ENCODE data around the gene AGMAT.

The AGMAT gene

GRCh38 chr1:15522551-15522950 is 62.3 kb downstream of the AGMAT start:
- DNase-seq: no peak

Measured in RPMI8226 (cell line).